H54 (cell line): ENCODE results near the gene DUSP1.
"Not testable (repeated sequence)": the region's sequence is repeated elsewhere in the genome, so short reads cannot be mapped to it uniquely, and the experiment has no call there.

Experiments used
- DNase-seq: peaks from one replicate; pipeline ENCODE4 v3.0.0; 2011; ENCODE audit warnings: low spot score, mixed read lengths; ENCODE audit not compliant: insufficient read length
- FAIRE-seq: peaks from 3 replicates; lab custom pipeline; 2011; peaks lifted over from hg19 to GRCh38; lab: Jason Lieb, UNC
- POLR2A ChIP-seq: IDR thresholded peaks from 2 replicates; pipeline ENCODE4 v1.6.1; 2011; ENCODE audit warnings: low read depth, mild to moderate bottlenecking, low read length

Gene DUSP1, protein sequence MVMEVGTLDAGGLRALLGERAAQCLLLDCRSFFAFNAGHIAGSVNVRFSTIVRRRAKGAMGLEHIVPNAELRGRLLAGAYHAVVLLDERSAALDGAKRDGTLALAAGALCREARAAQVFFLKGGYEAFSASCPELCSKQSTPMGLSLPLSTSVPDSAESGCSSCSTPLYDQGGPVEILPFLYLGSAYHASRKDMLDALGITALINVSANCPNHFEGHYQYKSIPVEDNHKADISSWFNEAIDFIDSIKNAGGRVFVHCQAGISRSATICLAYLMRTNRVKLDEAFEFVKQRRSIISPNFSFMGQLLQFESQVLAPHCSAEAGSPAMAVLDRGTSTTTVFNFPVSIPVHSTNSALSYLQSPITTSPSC

DNA sequence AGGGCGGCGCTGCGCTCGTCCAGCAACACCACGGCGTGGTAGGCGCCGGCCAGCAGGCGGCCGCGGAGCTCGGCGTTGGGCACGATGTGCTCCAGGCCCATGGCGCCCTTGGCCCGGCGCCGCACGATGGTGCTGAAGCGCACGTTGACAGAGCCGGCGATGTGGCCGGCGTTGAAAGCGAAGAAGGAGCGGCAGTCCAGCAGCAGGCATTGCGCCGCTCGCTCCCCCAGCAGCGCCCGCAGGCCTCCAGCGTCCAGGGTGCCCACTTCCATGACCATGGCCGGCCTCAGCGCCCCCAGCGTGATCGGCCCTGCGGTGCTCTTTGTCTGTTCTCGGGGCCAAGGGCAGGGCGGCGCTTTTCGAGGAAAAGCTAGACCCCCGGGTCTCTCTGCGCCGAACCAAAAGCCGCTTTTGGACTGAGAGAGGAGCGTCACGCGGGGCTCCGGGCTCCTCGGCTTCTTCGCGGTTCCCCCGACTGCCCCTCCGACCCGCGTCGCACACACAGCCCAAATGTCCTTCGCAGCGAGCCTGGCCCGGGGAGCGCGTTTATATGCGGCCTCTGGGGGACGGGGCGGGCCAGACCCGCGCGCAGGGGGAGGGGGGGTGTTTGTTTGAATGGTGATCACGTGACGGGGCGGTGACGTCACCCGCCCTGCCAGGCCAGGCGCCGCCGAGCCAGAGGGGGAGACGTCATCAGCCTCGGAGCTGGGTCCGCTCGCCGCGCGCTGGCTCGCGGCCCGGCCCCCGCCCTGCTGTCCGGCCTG is at the start of gene DUSP1:
Gene DUSP1, minus strand, starts transcription at position 521 of the 764 bp plus-strand sequence. Its CDS starts 243 bp downstream, at position 278.
- DNase-seq = peak; percentile 95
- FAIRE-seq = no peak
- peak; percentile 99 for TF ChIP-seq POLR2A

DNA sequence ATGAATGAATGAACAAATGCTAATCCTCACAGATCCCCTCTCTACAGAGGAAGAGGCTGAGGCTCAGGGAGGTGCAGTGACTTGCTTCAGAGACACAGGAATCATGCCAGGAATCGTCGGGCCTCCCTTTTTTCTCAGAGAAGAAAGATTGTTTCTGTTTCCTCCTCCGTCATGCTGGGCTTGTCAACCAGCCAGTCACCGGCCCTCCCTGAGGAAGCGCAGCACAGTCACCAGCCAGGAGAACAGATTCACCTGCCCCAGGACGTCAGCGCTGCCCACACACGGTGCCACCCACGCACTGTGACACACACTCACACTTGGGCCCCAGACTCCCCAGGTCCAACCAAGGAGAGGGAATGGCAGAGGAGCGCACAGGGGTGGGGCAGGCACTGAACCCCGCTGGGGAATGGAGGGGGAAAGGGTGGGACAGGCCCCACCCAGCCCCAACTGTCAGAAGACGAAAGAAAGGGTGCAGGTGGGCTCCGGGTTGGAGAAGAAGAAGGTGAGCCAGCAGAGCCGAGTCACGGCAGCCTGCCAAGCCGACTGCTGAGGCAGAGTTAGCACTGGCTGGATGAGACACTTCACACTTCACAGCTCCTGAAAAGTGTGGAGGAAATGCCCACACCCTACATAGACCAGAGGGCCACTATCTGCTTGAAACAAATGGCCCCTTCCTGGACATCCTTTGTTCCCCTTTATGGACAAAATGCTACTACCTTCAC is 49.2 kb upstream of the DUSP1 start:
- FAIRE-seq = no peak
- no peak for TF ChIP-seq POLR2A

DNA sequence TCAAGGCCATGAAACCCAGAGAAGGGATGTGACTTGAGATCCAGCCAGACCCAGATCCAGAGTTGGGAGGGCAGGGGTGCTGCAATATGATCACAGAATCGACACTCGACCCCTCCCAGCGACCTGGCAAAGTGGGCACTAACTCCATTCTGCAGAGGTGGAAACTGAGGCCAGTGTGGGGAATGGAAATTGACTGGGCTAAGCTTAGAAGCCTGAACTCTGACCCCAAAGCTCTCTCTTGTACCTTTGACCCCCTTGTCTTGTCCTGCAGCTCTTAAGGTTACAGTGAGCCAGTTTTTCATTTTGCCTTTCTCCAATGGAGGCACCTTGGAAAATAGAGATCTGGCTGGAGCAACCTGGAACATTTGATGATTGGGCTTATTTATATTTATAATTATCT is 48.6 kb upstream of the DUSP1 start:
- FAIRE-seq = no peak
- DNase-seq = no peak
- no peak for TF ChIP-seq POLR2A

More for the DNA sequence above, 49.2 kb upstream of the DUSP1 start:
- DNase-seq = no peak

DNA sequence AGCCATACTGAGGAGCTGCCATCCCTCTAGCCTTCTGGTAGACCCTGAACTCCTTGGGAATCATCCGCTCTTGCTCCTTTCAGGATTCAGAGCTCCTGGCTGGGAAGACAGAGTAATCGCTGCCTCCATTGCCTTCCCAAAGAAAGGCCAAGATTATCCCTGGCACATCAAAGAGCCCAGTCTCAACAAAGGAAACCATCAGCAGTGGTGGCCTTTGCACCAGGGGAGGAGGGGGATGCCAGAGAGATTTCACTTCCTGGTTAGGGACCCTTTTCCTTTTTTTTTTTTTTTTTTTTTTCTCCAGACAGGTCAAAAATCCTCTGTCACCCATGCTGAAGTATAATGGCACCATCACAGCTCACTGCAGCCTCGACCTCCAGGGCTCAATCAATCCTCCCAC is 47.1 kb upstream of the DUSP1 start:
- FAIRE-seq (no peak), DNase-seq (no peak)
- TF ChIP-seq POLR2A = no peak

DNA sequence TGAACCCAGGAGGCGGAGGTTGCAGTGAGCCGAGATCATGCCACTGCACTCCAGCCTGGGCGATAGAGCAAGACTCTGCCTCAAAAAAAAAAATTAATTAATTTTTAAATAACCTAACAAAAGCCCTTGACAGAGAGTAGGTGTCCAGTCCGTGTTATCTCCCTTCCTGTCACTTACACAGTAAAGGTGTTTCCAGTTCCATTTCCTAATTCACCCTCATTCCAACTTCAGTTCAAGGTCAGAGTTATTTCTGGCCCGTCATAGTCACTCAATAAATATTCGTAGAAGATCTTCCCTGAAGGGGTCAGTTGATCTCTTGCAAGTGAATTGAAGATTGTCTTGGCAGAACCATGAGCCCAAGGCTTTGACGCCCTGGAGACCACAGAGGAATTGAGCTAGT is 46.7 kb upstream of the DUSP1 start:
- DNase-seq (no peak), FAIRE-seq (no peak)
- TF ChIP-seq POLR2A = no peak

DNA sequence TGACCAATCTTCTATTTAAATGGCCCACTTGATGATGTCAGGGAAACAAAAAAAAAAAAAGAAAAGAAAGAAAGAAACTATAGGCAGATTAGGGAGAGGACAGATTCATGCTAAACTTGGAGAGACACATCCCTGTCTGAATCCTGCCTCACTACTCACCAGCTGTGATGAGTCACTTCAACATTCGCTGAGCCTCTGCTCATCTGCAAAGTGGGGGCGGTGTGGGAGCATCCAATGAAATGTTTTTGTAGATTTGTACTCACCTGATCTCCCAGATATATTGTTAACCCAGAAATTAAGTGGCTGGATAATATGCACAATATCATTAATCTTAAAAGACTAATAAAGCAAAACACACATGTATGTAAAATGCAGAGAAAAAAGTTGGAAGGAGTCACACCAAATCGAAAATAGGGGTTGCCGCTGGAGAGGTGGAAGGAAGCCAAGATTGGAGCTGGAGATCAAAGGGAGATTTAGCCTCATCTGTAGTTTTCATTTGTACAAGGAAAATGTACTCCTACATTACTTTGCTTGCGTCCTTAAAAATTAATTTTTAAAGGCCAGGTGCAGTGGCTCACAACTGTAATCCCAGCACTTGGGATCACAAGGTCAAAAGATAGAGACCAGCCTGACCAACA is 46.0 kb upstream of the DUSP1 start:
- TF ChIP-seq POLR2A = no peak
- FAIRE-seq (no peak), DNase-seq (peak; percentile 61)

DNA sequence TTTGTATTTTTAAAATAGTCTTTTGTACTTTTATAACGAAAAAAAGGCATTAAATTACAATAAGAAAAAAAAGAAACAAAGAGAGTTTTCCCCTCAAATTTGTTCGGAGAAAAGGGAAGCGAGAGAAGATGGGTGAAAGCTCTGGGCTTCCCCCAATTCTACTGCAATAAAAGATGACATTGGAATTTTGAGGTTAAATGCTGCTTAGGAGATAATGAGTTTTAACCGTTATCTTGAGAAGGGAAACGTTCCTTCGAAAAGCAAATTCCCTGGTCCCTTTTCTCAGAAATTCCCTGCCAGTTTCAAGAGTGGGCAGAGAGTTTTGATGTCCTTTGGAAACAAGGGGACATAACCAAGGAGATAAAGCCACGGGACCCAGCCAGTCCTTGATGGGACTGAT is 44.6 kb upstream of the DUSP1 start:
- FAIRE-seq (no peak), DNase-seq (no peak)
- TF ChIP-seq POLR2A = no peak

DNA sequence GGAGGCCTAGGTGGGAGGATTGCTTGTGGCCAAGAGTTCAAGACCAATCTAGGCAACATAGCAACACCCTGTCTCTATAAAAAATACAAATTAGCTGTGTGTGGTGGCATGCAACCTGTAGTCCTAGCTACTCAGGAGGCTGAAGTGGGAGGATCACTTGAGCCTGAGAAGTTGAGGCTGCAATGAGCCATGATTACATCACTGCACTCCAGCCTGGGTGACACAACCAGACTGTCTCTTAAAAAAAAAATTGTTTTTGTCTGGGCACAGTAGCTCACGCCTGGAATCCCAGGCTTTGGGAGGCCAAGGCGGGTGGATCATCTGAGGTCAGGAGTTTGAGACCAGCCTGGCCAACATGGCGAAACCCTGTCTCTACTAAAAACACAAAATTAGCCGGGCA is 40.0 kb upstream of the DUSP1 start:
- FAIRE-seq, DNase-seq: not testable (repeated sequence)

DNA sequence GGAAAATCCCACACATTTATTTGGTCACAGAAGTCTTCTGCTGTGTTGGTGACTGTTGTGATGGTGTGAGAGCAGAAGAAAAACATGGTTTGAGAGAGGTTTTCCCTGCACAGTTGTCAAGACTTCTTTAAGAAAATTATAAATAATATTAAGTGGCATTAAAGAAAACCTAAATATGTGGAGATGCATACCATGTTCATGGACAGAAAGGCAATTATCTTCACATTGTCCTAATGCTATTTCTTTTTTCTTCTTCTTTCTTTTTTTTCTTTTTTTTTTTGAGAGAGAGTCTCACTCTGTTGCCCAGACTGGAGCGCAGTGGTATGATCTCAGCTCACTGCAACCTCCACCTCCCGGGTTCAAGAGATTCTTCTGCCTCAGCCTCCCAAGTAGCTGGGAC is 38.8 kb upstream of the DUSP1 start:
- no peak for TF ChIP-seq POLR2A
- FAIRE-seq (no peak), DNase-seq (no peak)

DNA sequence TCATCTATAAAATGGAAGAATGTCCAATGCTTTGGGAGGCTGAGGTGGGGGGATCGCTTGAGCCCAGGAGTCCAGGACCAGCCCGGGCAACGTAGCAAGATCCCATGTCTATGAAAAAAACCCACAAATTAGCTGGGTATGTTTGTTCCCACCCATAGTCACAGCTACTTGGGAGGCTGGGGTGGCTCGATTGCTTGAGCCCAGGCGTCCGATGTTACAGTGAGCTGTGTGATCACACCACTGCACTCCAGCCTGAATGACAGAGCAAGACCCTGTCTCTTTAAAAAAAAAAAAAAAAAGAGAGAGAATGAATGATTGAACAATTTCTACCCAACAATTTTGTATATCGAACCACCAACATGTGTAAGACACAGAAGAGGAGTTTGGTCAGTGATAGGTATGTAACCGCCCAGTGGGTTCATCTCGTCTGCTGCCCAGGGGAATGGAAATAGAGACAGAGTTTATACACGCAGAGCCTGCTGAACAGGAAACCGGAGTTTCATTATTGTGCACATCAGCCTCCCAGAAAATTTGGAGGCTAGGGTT is 36.8 kb upstream of the DUSP1 start:
- no peak for TF ChIP-seq POLR2A
- no peak for FAIRE-seq
- DNase-seq = no peak

DNA sequence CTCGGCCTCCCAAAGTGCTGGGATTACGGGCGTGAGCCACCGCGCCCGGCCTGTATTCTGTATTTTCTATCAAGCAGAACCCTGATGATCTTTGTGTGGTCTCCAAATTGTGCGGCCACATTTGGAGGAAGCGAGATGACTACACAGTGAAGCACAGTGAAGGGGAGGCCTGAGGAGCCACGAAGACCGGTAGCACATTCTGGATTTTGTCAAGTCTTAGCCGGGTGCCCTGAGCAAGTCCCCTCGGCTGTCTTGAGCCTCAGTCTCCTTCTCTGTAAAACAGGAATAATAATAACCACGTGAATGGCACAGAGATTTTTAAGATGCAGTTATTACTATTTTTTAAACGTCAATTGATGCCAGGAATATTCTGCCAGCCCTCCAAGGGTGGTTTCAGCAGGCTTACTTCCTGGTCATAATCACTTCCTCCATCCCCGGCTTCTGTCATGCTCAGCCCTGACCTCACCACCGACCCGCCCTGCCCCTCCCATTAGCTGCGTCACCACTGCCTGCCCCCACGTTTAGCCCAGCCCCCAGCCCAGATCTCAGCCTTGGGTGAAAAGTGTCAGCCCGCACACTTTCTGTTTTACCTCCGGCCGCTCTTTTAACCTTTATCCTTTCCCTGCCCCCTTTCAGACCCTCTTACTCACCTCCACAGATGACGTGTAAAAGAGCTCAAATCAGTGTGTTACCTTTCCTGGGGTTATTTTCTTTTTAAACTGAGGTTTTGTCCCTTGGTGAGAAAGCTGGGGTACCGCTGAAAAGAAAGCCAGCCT is 36.1 kb upstream of the DUSP1 start:
- peak; percentile 37; the same call in 1 of the 2 replicates for TF ChIP-seq POLR2A
- DNase-seq (peak; percentile 75), FAIRE-seq (no peak)

DNA sequence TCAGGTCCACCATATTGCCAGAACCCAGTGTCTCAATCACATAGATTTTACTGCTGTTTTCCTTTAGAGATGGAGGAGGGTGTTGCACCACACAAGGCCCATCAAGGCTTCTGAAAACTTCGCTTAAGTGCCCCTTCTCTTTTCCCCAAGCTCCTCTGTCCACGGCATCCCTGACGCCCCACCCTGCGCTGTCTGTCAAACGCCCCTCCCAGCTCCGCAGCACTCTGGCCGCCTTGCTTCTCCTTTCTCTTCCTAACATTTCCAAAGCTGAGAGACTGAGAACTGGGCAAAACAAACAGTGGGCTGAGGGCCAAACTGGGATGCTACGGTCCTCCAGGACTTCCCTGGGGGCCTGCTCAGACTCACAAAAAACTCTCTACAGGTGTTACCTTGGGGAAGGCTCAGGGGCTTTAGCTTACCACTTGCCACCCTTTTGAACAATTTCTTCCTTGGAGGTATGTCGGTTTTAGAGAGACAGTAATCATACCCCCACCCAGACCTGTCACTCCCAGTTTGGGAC is 34.8 kb upstream of the DUSP1 start:
- DNase-seq (no peak), FAIRE-seq (no peak)

DNA sequence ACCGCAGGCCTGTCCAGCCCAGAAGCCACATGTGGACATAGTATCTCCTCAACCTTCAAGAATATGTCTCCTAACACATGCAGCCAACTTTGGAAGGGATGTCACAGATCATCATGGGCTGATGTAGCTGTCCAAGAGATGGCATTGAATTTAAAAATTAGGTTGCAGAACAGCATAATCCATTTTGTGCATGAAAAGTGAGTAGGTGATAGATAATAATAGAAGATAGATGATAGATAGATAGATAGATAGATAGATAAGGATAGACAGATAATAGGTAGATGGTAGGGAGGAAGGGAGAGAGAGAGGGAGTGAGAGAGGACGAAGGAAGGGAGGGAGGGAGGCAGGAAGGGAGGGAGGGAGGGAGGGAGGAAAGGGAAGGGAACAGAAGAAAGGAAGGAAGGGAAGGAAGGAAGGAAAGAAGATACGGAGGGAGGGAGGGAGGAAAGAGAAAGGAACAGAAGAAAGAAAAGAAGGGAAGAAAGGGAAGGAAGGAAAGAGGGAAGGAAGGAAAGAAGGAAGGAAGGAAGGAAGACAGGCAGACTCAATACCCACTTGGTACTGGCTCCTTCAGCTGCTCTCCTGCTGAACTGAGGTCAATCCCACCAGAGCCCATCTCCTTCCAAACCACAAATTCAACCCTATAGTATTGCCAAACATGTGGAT is 34.2 kb upstream of the DUSP1 start:
- TF ChIP-seq POLR2A = no peak
- DNase-seq = no peak
- FAIRE-seq = no peak

More for the DNA sequence above, 34.8 kb upstream of the DUSP1 start:
- no peak for TF ChIP-seq POLR2A
